HepG2 (cell line): ENCODE data around the gene CA4. TPM values are rescaled to one million over a fixed set of nuclear protein-coding genes. Genes with fewer than 3 reads are reported as not detected.

Source experiments
- AGO2 ChIP-seq: fragments of 200-400 bp; formaldehyde crosslinking; optimal IDR thresholded peaks from 2 replicates; pipeline ENCODE3; 2017; ENCODE audit warnings: mild to moderate bottlenecking, low read depth, low read length, moderate library complexity
- BRCA1 ChIP-seq: sonication (generic); formaldehyde crosslinking; IDR thresholded peaks from 2 replicates; pipeline ENCODE4 v1.4.0; 2020; ENCODE audit warnings: missing genetic modification reagents
- DZIP1 ChIP-seq: sonication (generic); formaldehyde crosslinking; IDR thresholded peaks from 2 replicates; pipeline ENCODE4 v1.5.0; 2020; ENCODE audit warnings: mild to moderate bottlenecking, missing genetic modification reagents
- JDP2 ChIP-seq: sonication (generic); formaldehyde crosslinking; IDR thresholded peaks from 2 replicates; pipeline ENCODE4 v1.8.1; 2022; ENCODE audit warnings: missing genetic modification reagents, borderline replicate concordance
- KAT7 ChIP-seq: IDR thresholded peaks from 2 replicates; pipeline ENCODE4 v1.6.1; 2018; ENCODE audit warnings: borderline replicate concordance, missing compliant biosample characterization
- PHF8 ChIP-seq: sonication (generic); formaldehyde crosslinking; IDR thresholded peaks from 2 replicates; pipeline ENCODE4 v1.5.0; 2020; ENCODE audit warnings: missing genetic modification reagents
- RAD21 ChIP-seq: fragments of 450-650 bp; formaldehyde crosslinking; IDR thresholded peaks from 2 replicates; pipeline ENCODE4 v1.5.0; 2020; ENCODE audit warnings: mild to moderate bottlenecking
- U2AF1 ChIP-seq: fragments of 200-400 bp; formaldehyde crosslinking; optimal IDR thresholded peaks from 2 replicates; pipeline ENCODE3; 2017; ENCODE audit warnings: mild to moderate bottlenecking, low read depth, low read length
- ZBTB21 ChIP-seq: sonication (generic); formaldehyde crosslinking; IDR thresholded peaks from 2 replicates; pipeline ENCODE4 v1.4.0; 2020; ENCODE audit warnings: missing genetic modification reagents
- ZBTB7A ChIP-seq: sonication (generic); formaldehyde crosslinking; IDR thresholded peaks from 2 replicates; pipeline ENCODE4 v1.8.0; 2022; ENCODE audit warnings: mild to moderate bottlenecking, missing genetic modification reagents
- ZFP36L1 ChIP-seq: sonication (generic); formaldehyde crosslinking; IDR thresholded peaks from 2 replicates; pipeline ENCODE4 v1.8.0; 2022; ENCODE audit warnings: mild to moderate bottlenecking, missing genetic modification reagents, moderate library complexity
- ZGPAT ChIP-seq: IDR thresholded peaks from 2 replicates; pipeline ENCODE4 v1.6.1; 2016; ENCODE audit warnings: mild to moderate bottlenecking
- ZNF737 ChIP-seq: sonication (generic); formaldehyde crosslinking; IDR thresholded peaks from 2 replicates; pipeline ENCODE4 v1.5.0; 2020; ENCODE audit warnings: missing genetic modification reagents, mild to moderate bottlenecking, borderline replicate concordance
- ZSCAN5A ChIP-seq: sonication (generic); formaldehyde crosslinking; IDR thresholded peaks from 2 replicates; pipeline ENCODE4 v1.8.0; 2022; ENCODE audit warnings: mild to moderate bottlenecking, missing genetic modification reagents, borderline replicate concordance
- polyA plus RNA-seq, 8 experiments: library from polyadenylated mRNA; depleted of rRNA in 3 of 8; stranded (reverse) in 7 of 8; unstranded in 1 of 8; fragments of >200 nt; fragmentation: Illumina TruSeq in 4 of 8; extraction: Trizol in 4 of 8; gene quantifications; 2 replicates each; pipeline versions ENCODE4 v1.2.1 to v1.2.3, GENCODE V29; 2011 to 2016; ENCODE audit warnings: low read depth in 4 of 8, missing spikeins in 1 of 8, mixed read lengths in 1 of 8; ENCODE audit not compliant: insufficient read depth in 1 of 8
- total RNA-seq, 5 experiments: library from RNA; depleted of rRNA; stranded (reverse); fragments of >200 nt; fragmentation: Illumina TruSeq; extraction: Trizol; gene quantifications; 2 replicates each; pipeline ENCODE4 v1.2.3, GENCODE V29; 2016; ENCODE audit warnings: low read depth in 1 of 5
- TF ChIP-seq, protein P1 (sequence below): sonication (generic); formaldehyde crosslinking; IDR thresholded peaks from 2 replicates; pipeline ENCODE4 v1.4.0; 2020; ENCODE audit warnings: missing genetic modification reagents, borderline replicate concordance
- TF ChIP-seq, protein P2 (sequence below): sonication (generic); formaldehyde crosslinking; IDR thresholded peaks from 2 replicates; pipeline ENCODE4 v1.8.1; 2023; ENCODE audit warnings: mild to moderate bottlenecking, moderate library complexity, missing genetic modification reagents

CA4 gene
- total and polyA plus RNA-seq, 2 of the 13 experiments (the other 11 are each of a cell fraction or from before 2014, with no cell fraction given): not detected

DNA sequence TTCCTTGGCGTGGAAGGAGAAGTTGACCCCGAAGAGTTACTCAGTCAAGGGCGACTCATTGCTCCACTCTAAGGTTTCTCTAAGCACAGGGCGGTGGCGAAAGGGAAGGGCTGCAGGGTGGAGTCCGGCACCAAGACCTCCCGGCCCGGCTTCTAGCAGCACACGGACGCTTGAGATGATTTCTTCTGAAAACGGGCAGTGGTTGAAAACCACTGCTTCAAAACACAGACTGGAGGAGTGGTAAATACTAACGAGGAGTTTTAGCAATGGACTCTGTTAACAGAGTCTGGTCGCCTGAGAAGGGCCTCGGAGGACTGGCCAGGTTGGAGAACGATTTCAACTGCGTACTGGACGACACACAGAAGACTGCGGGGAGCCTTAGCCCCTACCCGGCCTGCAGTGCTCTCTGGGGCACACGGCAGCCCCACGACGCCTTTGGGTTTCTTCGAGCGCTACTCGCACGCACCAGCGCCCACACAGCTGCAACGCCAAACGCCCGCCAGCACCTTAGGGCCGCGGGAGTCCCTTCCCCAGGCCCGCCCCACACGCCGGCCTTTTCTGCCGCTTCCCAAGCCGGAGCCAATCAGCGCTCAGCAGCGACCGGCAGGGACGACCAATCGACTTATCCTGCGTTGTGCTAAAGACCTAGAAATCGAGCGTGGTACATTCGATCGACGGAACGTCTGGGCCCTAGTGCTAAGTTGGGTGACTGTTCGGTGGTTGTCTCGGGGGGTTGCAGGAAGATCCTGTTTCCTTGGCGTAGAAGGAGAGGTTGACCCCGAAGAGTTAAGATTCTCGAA, 14.4 kb upstream of the CA4 start (continued):
- TF ChIP-seq, protein P1, sequence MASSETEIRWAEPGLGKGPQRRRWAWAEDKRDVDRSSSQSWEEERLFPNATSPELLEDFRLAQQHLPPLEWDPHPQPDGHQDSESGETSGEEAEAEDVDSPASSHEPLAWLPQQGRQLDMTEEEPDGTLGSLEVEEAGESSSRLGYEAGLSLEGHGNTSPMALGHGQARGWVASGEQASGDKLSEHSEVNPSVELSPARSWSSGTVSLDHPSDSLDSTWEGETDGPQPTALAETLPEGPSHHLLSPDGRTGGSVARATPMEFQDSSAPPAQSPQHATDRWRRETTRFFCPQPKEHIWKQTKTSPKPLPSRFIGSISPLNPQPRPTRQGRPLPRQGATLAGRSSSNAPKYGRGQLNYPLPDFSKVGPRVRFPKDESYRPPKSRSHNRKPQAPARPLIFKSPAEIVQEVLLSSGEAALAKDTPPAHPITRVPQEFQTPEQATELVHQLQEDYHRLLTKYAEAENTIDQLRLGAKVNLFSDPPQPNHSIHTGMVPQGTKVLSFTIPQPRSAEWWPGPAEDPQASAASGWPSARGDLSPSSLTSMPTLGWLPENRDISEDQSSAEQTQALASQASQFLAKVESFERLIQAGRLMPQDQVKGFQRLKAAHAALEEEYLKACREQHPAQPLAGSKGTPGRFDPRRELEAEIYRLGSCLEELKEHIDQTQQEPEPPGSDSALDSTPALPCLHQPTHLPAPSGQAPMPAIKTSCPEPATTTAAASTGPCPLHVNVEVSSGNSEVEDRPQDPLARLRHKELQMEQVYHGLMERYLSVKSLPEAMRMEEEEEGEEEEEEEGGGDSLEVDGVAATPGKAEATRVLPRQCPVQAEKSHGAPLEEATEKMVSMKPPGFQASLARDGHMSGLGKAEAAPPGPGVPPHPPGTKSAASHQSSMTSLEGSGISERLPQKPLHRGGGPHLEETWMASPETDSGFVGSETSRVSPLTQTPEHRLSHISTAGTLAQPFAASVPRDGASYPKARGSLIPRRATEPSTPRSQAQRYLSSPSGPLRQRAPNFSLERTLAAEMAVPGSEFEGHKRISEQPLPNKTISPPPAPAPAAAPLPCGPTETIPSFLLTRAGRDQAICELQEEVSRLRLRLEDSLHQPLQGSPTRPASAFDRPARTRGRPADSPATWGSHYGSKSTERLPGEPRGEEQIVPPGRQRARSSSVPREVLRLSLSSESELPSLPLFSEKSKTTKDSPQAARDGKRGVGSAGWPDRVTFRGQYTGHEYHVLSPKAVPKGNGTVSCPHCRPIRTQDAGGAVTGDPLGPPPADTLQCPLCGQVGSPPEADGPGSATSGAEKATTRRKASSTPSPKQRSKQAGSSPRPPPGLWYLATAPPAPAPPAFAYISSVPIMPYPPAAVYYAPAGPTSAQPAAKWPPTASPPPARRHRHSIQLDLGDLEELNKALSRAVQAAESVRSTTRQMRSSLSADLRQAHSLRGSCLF: peak; percentile 96; the same call in 1 of the 2 replicates
- peak; percentile 15; the same call in 1 of the 2 replicates for TF ChIP-seq RAD21 (CRISPR knock-in tag)
- TF ChIP-seq ZFP36L1 (CRISPR knock-in tag): no peak
- no peak for TF ChIP-seq AGO2
- TF ChIP-seq ZSCAN5A (CRISPR knock-in tag): no peak
- no peak for TF ChIP-seq ZBTB21
- TF ChIP-seq DZIP1 (CRISPR knock-in tag): no peak
- peak; percentile 82 for TF ChIP-seq ZGPAT (CRISPR knock-in tag)
- peak; percentile 96 for TF ChIP-seq BRCA1 (CRISPR knock-in tag)
- peak; percentile 81 for TF ChIP-seq PHF8 (CRISPR knock-in tag)
- peak; percentile 82; the same call in 1 of the 2 replicates for TF ChIP-seq KAT7
- TF ChIP-seq ZNF737 (CRISPR knock-in tag): no peak; the same call in 1 of the 2 replicates
- TF ChIP-seq, protein P2, sequence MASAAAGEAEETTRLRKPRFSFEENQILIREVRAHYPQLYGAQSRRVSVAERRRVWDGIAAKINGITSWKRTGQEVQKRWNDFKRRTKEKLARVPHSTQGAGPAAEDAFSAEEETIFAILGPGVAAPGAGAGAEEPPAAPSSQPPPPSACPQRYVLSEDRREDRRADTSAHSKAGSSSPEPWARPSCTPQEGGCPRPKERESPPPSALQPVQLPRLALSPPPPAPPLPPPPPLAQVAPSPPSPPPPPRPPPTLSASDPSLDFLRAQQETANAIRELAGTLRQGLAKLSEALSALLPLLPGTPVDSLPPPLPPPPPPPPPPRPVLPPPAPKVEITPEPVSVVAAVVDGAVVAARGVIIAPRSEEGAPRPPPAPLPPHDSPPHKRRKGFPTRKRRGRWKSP (CRISPR knock-in tag): peak; percentile 92
- 0 out of 2 replicates have a peak, but pooled peaks have one; percentile 53 for TF ChIP-seq ZBTB7A
- TF ChIP-seq JDP2 (CRISPR knock-in tag): no peak
- TF ChIP-seq U2AF1: no peak
